Kidney epithelial cell (primary cell): ENCODE results near the gene FNDC11. TPM values are rescaled to one million over a fixed set of nuclear protein-coding genes. Genes with fewer than 3 reads are reported as not detected.

Experiments used
- DNase-seq: peaks from one replicate; pipeline ENCODE4 v3.0.0-alpha.2; 2010; ENCODE audit warnings: low read depth
- H3K27me3 ChIP-seq: 2 replicates; pipeline ENCODE4 v1.6.0; 2011; ENCODE audit warnings: low read length; ENCODE audit not compliant: control insufficient read depth, insufficient read depth
- H3K36me3 ChIP-seq: 2 replicates; pipeline ENCODE4 v1.5.1; 2011; ENCODE audit warnings: low read length; ENCODE audit not compliant: control insufficient read depth, insufficient read depth
- H3K4me3 ChIP-seq: 2 replicates; pipeline ENCODE4 v1.5.1; 2011; ENCODE audit warnings: low read depth, mild to moderate bottlenecking, control low read depth, low read length
- total RNA-seq: library from RNA; depleted of rRNA; stranded (reverse); fragments of >200 nt; gene quantifications from 2 replicates; pipeline ENCODE4 v1.2.3, GENCODE V29; 2015
- TF ChIP-seq, protein P1 (sequence below): IDR thresholded peaks from 2 replicates; pipeline ENCODE4 v1.5.1; 2011; ENCODE audit warnings: mild to moderate bottlenecking, moderate library complexity, low read length, control low read depth, inconsistent platforms; ENCODE audit not compliant: insufficient read depth, poor library complexity, severe bottlenecking

Gene FNDC11
- total RNA-seq, 1 donor from 2014 or later: 1.1 TPM

- no peak for DNase-seq
- Histone ChIP-seq H3K27me3 (no peaks in the 10 kb centered on the region), H3K4me3 (no peak overlapping the region), H3K36me3 (no peaks in the 10 kb centered on the region)
- TF ChIP-seq, protein P1, sequence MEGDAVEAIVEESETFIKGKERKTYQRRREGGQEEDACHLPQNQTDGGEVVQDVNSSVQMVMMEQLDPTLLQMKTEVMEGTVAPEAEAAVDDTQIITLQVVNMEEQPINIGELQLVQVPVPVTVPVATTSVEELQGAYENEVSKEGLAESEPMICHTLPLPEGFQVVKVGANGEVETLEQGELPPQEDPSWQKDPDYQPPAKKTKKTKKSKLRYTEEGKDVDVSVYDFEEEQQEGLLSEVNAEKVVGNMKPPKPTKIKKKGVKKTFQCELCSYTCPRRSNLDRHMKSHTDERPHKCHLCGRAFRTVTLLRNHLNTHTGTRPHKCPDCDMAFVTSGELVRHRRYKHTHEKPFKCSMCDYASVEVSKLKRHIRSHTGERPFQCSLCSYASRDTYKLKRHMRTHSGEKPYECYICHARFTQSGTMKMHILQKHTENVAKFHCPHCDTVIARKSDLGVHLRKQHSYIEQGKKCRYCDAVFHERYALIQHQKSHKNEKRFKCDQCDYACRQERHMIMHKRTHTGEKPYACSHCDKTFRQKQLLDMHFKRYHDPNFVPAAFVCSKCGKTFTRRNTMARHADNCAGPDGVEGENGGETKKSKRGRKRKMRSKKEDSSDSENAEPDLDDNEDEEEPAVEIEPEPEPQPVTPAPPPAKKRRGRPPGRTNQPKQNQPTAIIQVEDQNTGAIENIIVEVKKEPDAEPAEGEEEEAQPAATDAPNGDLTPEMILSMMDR: no peak
Observed at GRCh38 chr20:63590218-63591146, 36.5 kb downstream of the FNDC11 start.

GRCh38 chr20:63591147-63591533 lies 37.2 kb downstream of the FNDC11 start:
- H3K36me3 ChIP-seq: no peaks in the 10 kb centered on the region
- H3K4me3 ChIP-seq: no peak overlapping the region
- DNase-seq: no peak
- TF ChIP-seq, protein P1: no peak
- no peaks in the 10 kb centered on the region for H3K27me3 ChIP-seq

GRCh38 chr20:63591786-63592355 lies 37.9 kb downstream of the FNDC11 start:
- Histone ChIP-seq H3K4me3 (no peak overlapping the region), H3K36me3 (no peaks in the 10 kb centered on the region), H3K27me3 (no peaks in the 10 kb centered on the region)
- no peak for DNase-seq
- TF ChIP-seq, protein P1: no peak

DNA sequence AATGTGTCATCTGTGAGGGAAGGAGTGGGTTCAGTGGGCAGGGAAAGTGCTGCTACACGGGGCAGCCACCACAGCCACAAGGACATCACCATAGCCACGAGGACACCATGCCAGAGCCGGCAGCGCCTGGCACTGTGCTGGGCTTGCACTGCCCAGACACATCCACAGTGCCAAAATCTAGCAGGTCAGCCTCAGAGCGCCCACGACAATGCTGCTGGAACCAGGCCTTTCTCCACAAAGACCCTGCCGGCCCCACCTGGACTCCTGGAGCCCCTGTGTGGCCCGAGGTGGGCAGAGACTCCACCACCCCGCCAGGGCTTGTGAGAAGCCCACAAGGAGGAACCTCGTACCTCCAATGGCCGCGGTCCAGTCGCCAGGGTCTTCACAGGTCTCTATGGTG lies 38.7 kb downstream of the FNDC11 start:
- DNase-seq: no peak
- Histone ChIP-seq H3K4me3 (no peak overlapping the region), H3K36me3 (no peaks in the 10 kb centered on the region), H3K27me3 (no peaks in the 10 kb centered on the region)
- TF ChIP-seq, protein P1: no peak

DNA sequence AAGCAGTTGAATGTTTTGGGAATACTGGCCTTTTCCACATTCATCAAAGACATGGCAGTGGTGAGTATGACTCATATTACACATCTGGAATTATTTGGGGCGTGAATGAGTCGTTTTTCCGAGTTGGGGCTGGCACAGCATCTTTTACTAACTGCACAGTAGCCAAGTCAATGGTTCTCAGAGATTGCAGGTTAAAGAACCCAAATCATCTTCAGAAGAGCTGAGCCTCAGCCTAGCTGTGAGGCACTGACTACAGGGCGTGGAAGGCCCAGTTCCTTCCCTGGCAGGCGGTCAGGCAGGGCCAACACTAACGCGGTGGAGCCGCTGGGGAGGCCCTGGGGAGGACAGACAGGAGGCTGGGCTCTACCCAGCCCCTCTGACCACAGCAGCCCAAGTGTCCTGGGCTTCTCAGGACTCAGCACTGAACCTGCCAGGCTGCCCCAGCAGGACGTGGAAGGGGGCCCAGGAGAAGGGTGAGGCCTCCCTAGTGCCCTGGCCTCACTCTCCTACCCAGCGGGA lies 40.1 kb downstream of the FNDC11 start:
- H3K4me3 ChIP-seq: no peak overlapping the region
- no peak for DNase-seq
- no peaks in the 10 kb centered on the region for H3K36me3 ChIP-seq
- H3K27me3 ChIP-seq: no peaks in the 10 kb centered on the region
- TF ChIP-seq, protein P1: no peak
